Heart right ventricle (tissue), 16 donors: Measurements from ENCODE around the gene MBOAT2. TPM values are rescaled to one million over a fixed set of nuclear protein-coding genes. Genes with fewer than 3 reads are reported as not detected.

ENCODE experiments used
- ATAC-seq, 8 donors: fragments of 200-7000 bp; cut with Tn5 transposase; one replicate each; pipeline ENCODE4 v1.9.1; 2020; ENCODE audit warnings: mild to moderate bottlenecking in 8 of 8, moderate library complexity in 8 of 8, moderate number of reproducible peaks in 1 of 8
- DNase-seq, 2 donors: peaks; one replicate each; pipeline ENCODE4 v3.0.0-alpha.2; 2020
- H3K27ac ChIP-seq, 10 donors: fragments of 200-600 bp; sonication (generic) in 2 of 10; one replicate each; pipeline versions ENCODE4 v1.5.0 to v1.8.0; 2020 to 2022; ENCODE audit warnings: mild to moderate bottlenecking in 3 of 10
- H3K27me3 ChIP-seq, 7 donors: fragments of 200-600 bp; one replicate each; pipeline ENCODE4 v1.8.0; 2021 to 2022; ENCODE audit warnings: mild to moderate bottlenecking in 2 of 7
- H3K36me3 ChIP-seq, 9 donors: fragments of 200-600 bp; sonication (generic) in 1 of 9; one replicate each; pipeline versions ENCODE4 v1.5.0 to v1.8.0; 2020 to 2022; ENCODE audit warnings: mild to moderate bottlenecking in 2 of 9
- H3K4me1 ChIP-seq, 9 donors: fragments of 200-600 bp; sonication (generic) in 1 of 9; one replicate each; pipeline versions ENCODE4 v1.5.0 to v1.8.0; 2020 to 2022; ENCODE audit warnings: mild to moderate bottlenecking in 4 of 9
- H3K4me3 ChIP-seq, 10 donors: fragments of 200-600 bp; sonication (generic) in 2 of 10; one replicate each; pipeline versions ENCODE4 v1.5.0 to v1.8.0; 2020 to 2022; ENCODE audit warnings: mild to moderate bottlenecking in 7 of 10, moderate library complexity in 2 of 10
- H3K9me3 ChIP-seq, 11 donors: fragments of 200-600 bp in 10 of 11; sonication (generic) in 2 of 11; one replicate each; pipeline versions ENCODE4 v1.5.0 to v1.8.0; 2013 to 2022; ENCODE audit warnings: mild to moderate bottlenecking in 2 of 11, control low read depth in 1 of 11, moderate library complexity in 1 of 11
- CTCF ChIP-seq, 9 donors: fragments of 200-600 bp; sonication (generic) in 2 of 9; IDR thresholded peaks; one replicate each; pipeline versions ENCODE4 v1.5.0 to v1.8.0; 2021 to 2022; ENCODE audit warnings: antibody characterized with exemption in 9 of 9, mild to moderate bottlenecking in 5 of 9, moderate library complexity in 1 of 9
- WGBS, 2 donors: extraction: QIAGEN DNeasy Blood & Tissue Kit; methylation state at CpG; one replicate each; pipeline ENCODE4 v1.1.7; 2013; ENCODE audit warnings: inconsistent platforms in 1 of 2; 5-methylcytosine and 5-hydroxymethylcytosine counted together
- intact Hi-C, 10 donors: fragments of 100-400 bp; cut with DNase I; formaldehyde crosslinking; loops; one replicate each; pipeline versions ENCODE4 v1.11.1 to v1.14.2; 2022
- polyA plus RNA-seq, 2 donors: library from polyadenylated mRNA; stranded (reverse); fragments of 200-250 nt; gene quantifications; one replicate each; pipeline ENCODE4 v1.2.3, GENCODE V29; 2013
- total RNA-seq, 10 donors: library from RNA; stranded (reverse); fragmentation: NEBNext Ultra II Directional in 3 of 10; extraction: Animal tissue kit (Norgen Biotek cat#: 25700) in 3 of 10; gene quantifications; one replicate each; pipeline versions ENCODE4 v1.2.1 to v1.2.4, GENCODE V29; 2021 to 2023
- donor health status: Arrhythmogenic right ventricular cardiomyopathy.
- donor health status: ischemic (EF 13 %, LVEDD 7.1; RV severe dilation, severe dysfunction).
- donor health status: healthy with polysubstance abuse.
- donor health status: DM: no; HTN: yes; CAD: no.
- donor health status: DM: no; HTN: no; CAD: no.
- donor health status: ischemic (EF 25% LVEDD 6.9; RV normal size, moderate dysfunction).
- donor health status: ischemic (EF 25% LVEDD 5.7; RV mildly dilated, moderate dysfunction).
- donor health status: healthy.
- donor health status: DM: yes; HTN: yes; CAD: no.
- donor health status: Ischemic cardiomyopathy.
- donor health status: ischemic (EF 35%, LVEDD 5.7; RV mildly dilated, moderate dysfunction).
- donor health status: nonischemic (EF 11% LVEDD 7.7; RV severe dilation, severe dysfunction).
- donor health status: DM: yes; HTN: yes; CAD: no.
- donor health status: PGD.
- donor health status: ischemic (EF 29% LVEDD 5.4; RV normal size, mild dysfunction).
- donor health status: nonischemic (EF 23%, LVEDD 6.1; RV moderate dilation, normal function).

Gene MBOAT2
- total and polyA plus RNA-seq, 12 donors = 6.3 to 35.3 (median 18.4) TPM

DNA sequence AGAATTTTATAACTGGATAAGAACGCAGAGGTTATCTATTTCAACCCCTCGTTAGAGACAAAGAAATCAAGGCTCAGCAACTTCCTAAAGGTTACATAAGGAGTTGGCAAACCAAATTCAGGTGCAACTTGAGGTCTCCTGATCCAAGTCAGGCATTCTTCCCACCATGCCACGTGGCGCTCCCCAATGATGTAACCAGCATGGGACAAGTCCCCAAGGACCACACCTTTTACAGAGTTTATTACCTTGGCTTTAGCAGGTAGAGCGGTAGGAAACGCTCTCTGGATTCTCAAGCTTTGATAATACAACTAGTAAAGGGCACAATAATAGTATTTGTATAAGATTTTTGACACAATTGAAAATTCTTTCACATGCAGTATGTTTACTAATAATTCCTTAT is 26.7 kb upstream of the MBOAT2 start:
- no peaks in the 10 kb centered on the region for H3K9me3 ChIP-seq
- WGBS, 2 donors = 94 to 96% methylated on average over 6 of the region's 6 CpGs
- TF ChIP-seq CTCF (IDR thresholded peaks at IDR 0.05) = no peak
- intact Hi-C loops = no loop called here
- DNase-seq (no peak), ATAC-seq (no peak)
- H3K27ac ChIP-seq = no peak overlapping the region
- H3K36me3 ChIP-seq = no peaks in the 10 kb centered on the region
- H3K27me3 ChIP-seq = peaks cover 0 to 6% (median 3%) of the 10 kb centered on the region in 7 donors
- peaks cover 0 to 12% (median 3%) of the 10 kb centered on the region in 9 donors for H3K4me1 ChIP-seq
- H3K4me3 ChIP-seq = no peak overlapping the region

GRCh38 chr2:9029721-9030120 is 26.2 kb upstream of the MBOAT2 start:
- ATAC-seq (no peak), DNase-seq (no peak)
- 86 to 90% methylated on average over 4 of the region's 4 CpGs for WGBS, 2 donors
- H3K9me3 ChIP-seq = no peaks in the 10 kb centered on the region
- intact Hi-C loops = no loop called here
- H3K4me1 ChIP-seq = peaks cover 0 to 12% (median 3%) of the 10 kb centered on the region in 9 donors
- H3K27ac ChIP-seq = no peak overlapping the region
- no peak for TF ChIP-seq CTCF (IDR thresholded peaks at IDR 0.05)
- H3K4me3 ChIP-seq = no peak overlapping the region
- peaks cover 0 to 6% (median 3%) of the 10 kb centered on the region in 7 donors for H3K27me3 ChIP-seq
- H3K36me3 ChIP-seq = no peaks in the 10 kb centered on the region

DNA sequence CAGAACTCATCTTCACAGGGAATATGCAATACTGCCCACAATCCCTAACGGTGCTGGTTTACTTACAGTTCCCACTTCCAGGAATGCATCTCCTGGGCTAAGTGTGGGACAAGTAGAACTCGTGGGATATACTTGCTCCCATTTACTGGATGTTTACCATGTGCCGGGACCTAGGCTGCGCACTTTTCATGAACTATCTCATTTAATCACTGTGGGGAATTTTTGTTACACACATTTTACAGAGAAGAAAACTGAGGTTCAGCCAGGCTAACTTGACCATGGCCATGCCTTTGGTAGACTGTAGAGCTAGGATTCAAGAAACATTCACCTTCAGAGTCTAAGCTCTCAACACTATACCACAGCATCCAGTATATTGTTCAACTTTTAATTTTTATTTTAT is 24.4 kb upstream of the MBOAT2 start:
- no peak for TF ChIP-seq CTCF (IDR thresholded peaks at IDR 0.05)
- peaks cover 0 to 12% (median under 1%) of the 10 kb centered on the region in 9 donors for H3K4me1 ChIP-seq
- 89 to 92% methylated on average over 4 of the region's 4 CpGs for WGBS, 2 donors
- no peaks in the 10 kb centered on the region for H3K36me3 ChIP-seq
- no peak for DNase-seq
- H3K27ac ChIP-seq = no peak overlapping the region
- no peaks in the 10 kb centered on the region for H3K9me3 ChIP-seq
- H3K27me3 ChIP-seq = peaks cover 0 to 6% (median 3%) of the 10 kb centered on the region in 7 donors
- no peak for ATAC-seq
- intact Hi-C loops = no loop called here
- no peak overlapping the region for H3K4me3 ChIP-seq

DNA sequence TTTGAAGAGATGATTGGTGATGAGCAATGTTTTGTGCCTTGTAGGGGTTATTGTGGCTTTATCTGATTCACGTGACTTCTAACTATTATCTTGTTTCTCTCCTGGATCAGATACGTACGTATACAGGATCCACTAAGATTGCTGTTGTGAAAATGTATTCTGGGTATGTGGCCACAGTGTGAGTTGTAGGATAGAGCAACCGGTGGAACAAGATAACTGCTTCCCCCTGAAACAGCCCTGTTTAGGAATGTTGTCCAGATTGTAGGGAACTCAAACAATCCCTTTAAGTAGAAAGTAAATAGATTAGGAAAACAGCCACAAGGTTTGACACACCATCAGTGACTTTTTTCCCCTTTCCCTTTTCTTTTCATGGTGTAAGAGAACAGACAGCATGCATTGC is 22.3 kb upstream of the MBOAT2 start:
- intact Hi-C loops = no loop called here
- Histone ChIP-seq H3K27me3 (peaks cover 0 to 6% (median 3%) of the 10 kb centered on the region in 7 donors), H3K36me3 (no peaks in the 10 kb centered on the region), H3K4me1 (peaks cover 0 to 3% (median 0%) of the 10 kb centered on the region in 9 donors), H3K9me3 (no peaks in the 10 kb centered on the region), H3K4me3 (no peak overlapping the region), H3K27ac (no peak overlapping the region)
- no peak for TF ChIP-seq CTCF (IDR thresholded peaks at IDR 0.05)
- ATAC-seq = no peak
- 72 to 77% methylated on average over 4 of the region's 4 CpGs for WGBS, 2 donors
- no peak for DNase-seq
